ENCODE data around the gene RAB20.

DNA sequence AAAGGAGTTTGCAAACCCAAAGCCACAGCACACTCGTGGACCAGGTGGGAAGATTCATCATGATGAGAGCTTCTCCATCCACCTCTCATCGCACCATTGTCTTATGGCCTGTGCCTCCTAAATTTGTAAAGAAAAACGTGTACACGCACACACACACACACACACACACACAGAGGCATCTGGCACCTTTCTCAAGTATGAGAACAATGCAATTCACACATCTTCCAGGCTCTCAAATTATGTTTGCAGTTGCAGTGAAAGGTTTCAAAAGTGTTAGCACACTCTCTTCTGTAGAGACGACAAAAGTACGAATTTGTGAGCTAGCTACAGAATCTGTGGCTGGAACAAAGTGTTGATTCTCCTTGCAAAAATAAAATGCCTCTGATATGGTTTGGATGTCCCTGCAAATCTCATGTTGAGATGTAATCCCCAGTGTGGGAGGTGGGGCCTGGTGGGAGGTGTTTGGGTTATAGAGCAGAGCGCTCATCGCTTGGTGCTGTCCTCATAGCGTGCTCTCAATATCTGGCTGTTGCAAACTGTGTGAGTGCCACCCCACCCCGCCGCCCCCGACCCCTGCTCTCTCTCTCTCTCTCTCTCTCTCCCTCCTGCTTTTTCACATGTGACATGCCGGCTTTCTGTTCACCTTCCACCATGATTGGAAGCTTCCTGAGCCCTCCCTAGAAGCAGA, 21.8 kb upstream of the RAB20 start:
- no peak for TF ChIP-seq EP300 (IDR thresholded peaks at IDR 0.05; ENCODE audit: borderline replicate concordance in 1 of 2, low read depth in 2 of 2, low read length in 2 of 2)
- TF ChIP-seq CREB1 (IDR thresholded peaks at IDR 0.05), result no peak
- TF ChIP-seq, protein P1, sequence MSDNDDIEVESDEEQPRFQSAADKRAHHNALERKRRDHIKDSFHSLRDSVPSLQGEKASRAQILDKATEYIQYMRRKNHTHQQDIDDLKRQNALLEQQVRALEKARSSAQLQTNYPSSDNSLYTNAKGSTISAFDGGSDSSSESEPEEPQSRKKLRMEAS (IDR thresholded peaks at IDR 0.05), result no peak
- no peak for TF ChIP-seq CEBPB (IDR thresholded peaks at IDR 0.05; ENCODE audit: low read depth, low read length)
- no peak for TF ChIP-seq CBX8 (IDR thresholded peaks at IDR 0.05; ENCODE audit: borderline replicate concordance, low read depth, low read length)
- TF ChIP-seq, protein P2, sequence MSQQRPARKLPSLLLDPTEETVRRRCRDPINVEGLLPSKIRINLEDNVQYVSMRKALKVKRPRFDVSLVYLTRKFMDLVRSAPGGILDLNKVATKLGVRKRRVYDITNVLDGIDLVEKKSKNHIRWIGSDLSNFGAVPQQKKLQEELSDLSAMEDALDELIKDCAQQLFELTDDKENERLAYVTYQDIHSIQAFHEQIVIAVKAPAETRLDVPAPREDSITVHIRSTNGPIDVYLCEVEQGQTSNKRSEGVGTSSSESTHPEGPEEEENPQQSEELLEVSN (IDR thresholded peaks at IDR 0.05), result no peak
- no peak for TF ChIP-seq USF2 (IDR thresholded peaks at IDR 0.05; ENCODE audit: low read length)
- TF ChIP-seq POLR2AphosphoS5 (IDR thresholded peaks at IDR 0.05; ENCODE audit: low read depth, low read length), result no peak
- no peak for TF ChIP-seq CTCF (IDR thresholded peaks at IDR 0.05; ENCODE audit: control extremely low read depth in 1 of 3, insufficient read depth in 1 of 3, low read depth in 1 of 3, low read length in 3 of 3)
